NCI-H2029 (cell line): ENCODE data around the gene FRYL.
"Not testable (repeated sequence)": the region's sequence is repeated elsewhere in the genome, so short reads cannot be mapped to it uniquely, and the experiment has no call there.

Experiments used
- DNase-seq: peaks from one replicate; lab custom pipeline; 2025; lab: John Stamatoyannopoulos, UW

FRYL gene

DNA sequence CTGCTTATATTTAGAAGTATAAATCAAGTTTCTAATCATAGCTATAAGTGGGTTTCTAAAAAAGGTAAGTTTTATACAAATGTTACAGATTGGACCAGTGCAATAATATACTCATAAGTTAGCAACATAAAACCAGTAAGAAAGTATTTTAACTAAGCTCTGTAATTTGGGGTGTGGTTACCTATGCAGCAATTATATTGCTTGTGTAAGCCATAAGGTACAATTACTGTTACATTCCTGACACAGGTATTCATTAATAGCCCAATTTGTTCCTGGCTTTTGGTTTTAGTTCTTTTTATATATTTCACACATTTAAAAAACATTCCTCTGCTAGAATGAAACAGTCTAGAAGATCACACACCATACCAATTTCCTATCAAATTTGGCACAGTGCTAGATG is 115.1 kb downstream of the FRYL start:
- DNase-seq, result no peak

DNA sequence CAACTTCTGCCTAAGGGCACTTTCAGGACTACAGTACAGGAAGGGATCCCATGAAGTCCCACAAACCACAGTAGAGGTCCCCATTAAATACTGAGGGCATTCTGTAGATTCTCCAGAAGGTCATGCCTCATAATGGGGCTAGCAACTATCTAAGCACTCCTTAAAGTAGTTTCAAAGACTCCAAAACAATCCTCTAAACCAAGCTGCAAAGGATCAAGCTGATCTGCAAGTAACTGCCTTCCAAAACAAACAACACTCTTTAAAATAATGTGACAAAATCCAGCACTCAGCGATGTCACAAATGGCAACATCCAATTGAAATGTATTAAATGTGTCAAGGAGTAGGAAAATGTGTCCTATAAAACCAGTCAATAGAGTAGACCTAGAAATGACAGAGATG is 118.7 kb downstream of the FRYL start:
- DNase-seq, result no peak

DNA sequence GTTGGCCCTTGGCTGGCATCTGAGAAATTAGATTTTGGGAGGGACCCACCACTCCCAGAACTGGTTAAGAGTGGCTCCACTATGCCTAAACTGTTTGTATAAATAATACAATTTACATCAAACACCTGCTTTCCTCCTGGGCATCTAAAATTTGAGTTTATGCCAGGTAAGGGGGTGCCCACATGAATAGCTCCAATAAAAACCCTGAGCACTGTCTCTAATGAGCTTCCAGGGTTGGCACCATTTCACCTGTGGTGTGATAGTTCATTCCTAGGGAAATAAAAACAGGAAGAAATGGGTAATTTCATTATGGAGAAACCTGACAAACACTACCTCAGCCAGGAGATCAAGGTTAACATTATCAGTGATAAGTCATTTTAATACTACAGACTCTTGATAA is 119.7 kb downstream of the FRYL start:
- peak; percentile 22 for DNase-seq

DNA sequence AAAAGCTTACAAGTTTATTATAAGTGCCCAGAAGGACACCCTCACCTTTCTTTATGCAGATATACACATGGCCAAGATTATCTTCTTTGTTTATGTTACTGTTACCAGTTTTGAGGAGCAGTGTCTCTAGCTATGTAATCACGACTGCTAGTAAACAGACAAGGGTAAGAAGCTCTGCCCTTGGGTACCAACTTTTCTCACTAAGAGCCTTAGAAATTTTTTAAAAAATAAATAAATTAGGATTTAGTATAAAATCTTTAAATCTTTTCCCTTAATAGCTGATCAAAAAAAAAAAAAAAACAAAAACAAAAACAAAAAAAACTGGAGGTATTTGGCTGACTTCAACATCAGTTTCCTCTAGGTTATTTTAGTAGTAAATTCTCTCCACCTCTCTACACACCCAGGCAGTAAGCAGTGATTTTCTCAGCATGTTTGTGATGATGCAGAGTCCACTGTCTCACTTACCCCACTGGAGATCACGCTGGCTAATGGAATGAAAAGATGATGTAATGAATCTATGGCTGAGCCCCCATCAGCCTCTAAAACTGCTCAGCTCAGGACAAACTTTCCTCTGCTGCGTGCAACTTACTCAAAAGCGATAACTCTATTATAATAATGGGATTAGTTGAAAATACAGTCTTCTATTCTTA is 125.9 kb downstream of the FRYL start:
- DNase-seq, result no peak

DNA sequence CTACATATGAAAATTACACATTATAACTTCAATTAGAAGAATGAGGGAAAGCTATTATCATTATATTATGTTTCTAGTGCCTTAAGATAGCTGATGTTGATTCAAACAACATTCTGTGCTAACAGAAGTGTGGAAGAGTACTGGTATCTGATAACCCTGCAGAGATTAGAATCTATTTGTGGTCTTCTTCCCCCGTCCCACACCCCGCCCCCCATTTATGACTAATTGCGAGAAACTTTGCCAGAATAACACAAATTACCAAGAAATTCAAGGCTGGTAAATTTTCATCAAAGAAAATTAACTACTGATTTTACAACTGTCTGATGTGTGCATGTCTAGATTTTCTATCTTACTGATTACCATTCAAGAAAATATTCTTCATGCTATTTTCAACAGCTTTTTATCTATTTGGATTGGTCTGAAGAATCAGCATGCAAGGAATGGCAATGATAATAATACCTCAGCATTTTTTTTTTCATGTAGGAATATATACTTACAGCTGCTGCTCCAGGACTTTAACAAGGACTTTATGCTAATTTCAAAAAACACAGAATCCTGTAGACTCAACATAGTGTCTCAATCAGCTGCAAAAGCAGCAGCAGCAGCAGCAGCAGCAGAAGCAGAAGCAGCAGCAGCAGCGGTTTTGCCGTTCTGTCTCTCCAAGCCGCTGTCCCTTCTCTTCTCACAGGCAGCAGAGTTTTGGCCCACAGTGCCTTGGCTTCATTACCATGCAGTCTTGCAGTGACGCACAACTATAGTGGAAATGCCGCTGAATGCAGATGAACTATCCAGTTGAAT is 126.7 kb downstream of the FRYL start:
- DNase-seq, result no peak

DNA sequence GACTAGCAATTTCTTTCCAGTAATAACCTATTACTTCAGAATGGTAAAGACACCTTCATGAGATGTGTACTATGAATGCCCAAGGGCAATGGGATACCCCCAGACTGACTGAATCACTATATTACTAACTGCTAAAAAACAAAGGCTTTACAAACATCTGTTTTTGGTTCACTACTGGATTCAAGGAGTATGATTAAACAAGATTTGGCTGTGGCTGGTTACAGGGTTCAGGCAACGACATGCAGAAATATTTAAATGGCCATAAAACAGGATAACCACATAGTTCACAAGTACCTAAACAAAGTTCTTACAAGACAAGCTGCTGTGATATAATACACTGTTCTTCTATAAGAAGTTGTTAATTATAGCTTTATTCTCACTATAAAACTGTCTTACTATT is 128.2 kb downstream of the FRYL start:
- DNase-seq, result no peak

DNA sequence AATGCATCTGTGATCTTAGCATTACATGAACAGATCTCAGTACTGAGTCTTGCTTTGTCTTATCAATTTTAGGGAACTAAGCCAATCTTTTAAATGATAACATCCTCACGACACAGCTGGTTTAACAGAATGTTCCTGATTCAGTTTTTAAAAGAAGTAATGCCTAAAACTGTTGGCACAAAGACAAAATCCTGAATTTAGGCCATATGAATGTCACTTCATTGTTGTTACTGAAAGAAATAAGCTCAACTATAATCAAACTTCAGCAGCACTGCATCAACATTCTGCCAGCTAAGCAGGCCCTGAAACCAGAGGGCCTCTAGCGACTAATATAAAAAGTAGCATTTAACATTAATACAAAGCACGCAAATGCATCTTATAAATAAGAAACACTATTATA is 130.6 kb downstream of the FRYL start:
- DNase-seq, result no peak

DNA sequence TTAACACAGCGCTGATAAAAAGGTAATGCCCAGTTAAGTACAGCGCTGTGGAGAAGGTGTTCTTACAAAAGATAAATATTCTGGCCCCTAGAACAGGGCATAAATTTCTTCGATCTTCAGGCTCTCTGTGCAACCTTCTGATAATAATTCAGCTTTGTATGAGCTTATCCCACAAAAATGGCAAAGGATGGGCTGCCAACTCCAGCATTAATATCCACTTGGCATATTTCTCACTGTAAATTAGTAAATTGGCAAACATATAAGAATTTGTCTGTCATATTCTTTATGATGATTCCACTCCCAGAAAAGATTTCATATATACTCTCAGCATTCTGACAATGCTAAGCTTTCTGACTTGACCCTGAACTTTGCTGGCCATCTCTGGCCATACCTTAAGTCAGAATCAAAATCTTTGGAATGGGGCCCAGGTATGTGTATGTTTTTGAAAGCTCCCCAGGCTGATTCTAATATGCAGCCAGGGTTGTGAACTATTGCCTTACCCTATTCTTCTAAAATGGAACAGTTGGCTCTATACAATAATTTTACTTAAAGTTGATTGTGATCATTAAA is 134.8 kb downstream of the FRYL start:
- no peak for DNase-seq

DNA sequence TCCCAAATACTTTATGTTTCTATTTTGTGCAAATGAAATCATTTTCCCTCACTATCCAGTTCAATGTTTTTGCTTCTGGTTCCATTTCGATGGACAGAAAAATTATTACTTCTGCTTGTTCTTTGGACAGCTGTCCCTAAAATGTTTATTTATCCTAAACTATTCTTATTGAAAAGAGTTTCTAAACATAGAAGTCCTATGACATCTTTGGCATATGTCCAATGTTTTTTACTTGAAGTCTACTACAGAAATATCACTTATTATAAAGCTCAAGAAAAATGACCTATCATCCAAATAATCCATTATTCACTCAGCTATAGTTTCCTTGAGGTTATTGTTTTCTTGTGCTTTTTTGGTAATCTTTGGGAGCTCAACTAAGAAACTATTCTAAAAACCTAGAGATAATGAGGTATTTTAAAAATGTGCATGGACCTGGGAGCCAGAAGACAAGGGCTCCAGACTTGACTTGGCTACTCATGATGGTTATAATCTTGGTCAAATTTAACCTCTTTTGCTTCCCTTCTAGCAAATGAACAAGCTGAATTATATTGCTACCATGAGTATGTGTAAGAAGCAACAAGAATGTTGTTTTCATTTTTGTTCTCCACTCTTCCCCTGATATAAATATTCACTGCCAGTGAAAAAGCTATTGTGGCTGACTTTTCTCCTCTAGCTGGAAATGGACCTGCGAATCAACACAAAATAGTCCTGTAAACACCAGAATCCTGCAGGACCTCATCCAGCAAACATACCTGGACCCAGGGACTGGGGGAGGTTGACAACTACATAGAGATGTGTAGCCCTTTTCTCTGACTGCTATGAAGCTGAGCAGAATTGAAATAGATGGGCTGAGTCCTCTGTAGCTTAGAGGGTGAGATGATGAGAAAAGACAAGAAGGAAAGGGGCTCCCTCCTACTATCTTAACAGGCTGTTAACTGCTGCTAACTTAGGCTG is 137.4 kb downstream of the FRYL start:
- no peak for DNase-seq

DNA sequence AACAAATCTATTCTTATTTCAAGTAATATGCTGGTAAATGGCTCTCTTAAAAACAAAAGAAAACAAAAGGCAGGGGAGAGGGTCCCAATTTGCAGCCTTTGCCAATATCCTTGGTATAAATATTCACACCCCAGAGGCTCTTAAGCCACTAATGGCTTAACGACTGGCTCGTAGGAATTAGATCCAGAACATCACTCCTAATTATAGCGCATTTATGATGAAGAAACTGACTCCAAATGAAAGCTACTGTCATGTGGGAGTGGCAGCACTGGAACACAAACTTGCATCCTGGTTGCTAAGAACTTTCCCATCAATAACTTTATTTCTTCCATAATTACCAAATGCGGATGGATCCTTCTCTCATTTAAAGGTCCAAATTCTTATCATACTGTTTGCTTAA is 138.7 kb downstream of the FRYL start:
- DNase-seq, result no peak

DNA sequence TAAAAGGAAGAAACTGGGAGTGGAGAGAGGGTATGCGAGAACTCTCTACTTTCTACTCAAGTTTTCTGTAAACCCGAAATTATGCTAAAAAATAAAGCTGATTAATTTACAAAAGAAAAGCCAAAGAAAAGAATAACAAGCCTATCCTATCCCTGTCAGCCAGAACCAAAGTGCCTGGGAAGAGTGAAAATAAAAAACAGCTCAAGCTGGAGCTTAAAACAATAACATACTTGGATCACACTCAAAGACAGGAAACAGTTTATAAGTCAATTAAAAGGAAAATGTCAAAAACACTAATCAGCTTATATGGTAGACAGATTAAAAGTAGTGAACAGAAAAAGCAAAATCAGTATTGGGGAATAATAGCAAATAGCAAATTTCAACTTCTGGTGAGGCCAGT is 139.4 kb downstream of the FRYL start:
- DNase-seq, result no peak

DNA sequence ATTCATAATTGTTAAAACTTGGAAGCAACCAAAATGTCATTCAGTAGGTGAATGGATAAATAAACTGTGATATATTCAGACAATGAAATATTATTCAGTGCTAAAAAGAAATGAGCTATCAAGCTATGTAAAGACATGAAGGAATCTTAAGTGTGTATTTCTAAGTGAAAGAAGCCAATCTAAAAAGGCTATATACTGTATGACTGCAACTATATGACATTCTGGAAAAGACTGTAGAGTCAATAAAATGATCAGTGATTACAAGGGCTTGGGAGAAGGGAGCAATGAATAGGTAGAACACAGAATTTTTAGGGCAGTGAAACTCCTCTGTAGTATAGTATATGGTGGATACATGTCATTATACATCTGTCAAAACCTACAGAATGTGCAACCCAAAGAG is 139.9 kb downstream of the FRYL start:
- DNase-seq, result no peak

DNA sequence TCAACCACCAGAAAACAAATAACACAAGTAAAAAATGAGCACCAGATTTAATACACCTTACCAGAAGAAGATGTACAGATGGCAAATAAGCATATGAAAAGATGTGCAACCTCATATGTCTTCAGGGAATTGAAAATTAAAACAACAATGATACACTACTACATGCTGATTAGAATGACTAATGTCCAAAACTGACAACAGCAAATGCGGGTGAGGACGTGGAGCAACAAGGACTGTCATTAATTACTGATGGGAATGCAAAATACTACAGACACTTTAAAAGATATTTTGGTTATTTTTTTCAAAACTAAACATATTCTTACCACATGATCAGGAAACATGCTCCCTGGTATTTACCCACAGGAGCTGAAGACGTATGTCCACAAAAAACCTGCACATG is 140.3 kb downstream of the FRYL start:
- no peak for DNase-seq

DNA sequence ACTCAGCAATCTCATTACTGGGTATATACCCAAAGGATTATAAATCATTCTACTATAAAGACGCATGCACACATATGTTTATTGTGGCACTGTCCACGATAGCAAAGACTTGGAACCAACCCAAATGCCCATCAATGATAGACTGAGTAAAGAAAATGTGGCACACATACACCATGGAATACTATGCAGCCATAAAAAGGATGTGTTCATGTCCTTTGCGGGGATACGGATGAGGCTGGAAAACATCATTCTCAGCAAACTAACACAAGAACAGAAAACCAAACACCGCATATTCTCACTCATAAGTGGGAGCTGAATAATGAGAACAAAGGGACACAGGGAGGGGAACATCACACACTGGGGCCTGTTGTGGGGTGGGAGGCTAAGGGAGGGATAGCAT is 141.5 kb downstream of the FRYL start:
- not testable (repeated sequence) for DNase-seq

DNA sequence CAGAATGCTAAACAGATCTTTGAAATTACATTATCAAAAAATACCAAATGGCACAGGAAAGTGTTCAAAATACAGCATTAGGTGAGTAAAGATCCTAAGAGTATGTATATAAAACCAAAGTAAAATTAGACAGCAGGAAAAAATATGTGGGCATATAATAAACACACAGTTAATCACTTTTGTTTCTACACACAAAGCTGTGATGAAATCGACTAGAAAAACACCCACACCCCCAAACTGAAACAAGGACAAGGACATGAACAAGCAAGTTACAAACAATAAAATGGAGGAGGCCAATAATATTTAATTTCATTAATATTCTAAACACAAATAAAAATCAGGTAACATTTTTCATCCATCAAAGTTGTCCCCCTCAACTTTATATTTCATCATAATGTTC is 143.2 kb downstream of the FRYL start:
- no peak for DNase-seq

DNA sequence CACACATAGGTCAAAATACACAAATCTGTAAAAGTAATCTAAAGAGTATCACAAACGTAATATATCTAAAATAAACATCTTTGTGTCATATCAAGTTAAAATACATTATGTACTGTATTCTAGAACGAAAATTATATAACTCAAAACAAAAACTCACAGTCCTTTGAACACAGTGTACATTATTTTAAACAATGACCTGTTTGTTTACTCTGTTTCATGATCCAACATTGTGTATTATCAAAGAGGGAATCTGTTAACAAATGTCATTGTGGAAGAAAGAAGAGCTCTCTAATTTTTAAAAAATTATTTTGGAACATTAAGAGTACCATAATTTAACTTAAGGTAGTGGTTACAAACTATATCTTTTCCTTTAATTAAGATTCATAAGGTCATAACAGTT is 144.1 kb downstream of the FRYL start:
- DNase-seq, result no peak

DNA sequence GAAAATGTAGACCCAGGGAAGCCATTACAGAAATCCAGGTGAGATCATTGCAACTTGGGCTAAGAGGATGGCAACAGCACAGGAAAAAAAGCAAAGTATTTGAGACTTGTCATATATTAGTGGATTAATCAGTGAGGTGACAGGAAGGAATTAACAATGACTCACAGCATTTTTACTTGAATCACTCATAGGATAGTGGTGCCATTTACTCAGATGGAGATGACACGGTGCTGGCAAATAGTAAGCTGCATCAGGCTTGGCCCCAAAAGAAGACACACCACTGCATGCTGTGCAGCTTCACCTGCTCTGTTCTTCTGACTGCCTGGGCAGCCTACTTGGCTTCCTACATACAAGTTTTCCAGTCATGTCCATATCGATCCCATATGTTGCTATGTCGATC is 144.8 kb downstream of the FRYL start:
- no peak for DNase-seq

DNA sequence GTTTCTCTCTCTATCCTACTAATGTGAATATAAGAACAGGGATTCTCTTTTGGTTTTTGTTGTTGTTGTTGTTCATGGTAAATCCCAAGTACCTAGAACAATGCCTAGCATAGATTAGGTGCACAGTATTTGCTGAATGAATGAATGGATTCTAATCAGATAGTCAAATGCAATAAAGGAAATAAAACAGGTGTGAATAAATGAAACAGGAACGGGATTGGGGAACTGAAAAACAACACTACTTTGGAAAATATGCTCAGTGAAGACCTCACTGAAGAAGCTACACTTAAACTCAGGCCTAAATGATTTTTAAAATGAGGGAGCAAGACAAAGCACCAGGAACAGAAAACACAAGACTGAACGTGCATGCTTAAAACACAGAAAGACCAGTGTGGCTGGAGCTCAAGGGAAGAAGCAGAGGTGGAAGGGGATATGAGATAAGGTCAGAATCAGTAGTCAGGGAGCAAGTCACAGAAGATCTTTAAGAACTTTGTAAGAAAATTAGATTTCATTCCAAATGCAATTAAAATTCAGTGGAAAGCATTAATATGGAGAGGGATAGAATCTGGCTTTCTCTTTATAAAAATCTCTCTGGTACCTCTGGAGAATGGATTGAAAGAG is 145.3 kb downstream of the FRYL start:
- DNase-seq, result no peak

DNA sequence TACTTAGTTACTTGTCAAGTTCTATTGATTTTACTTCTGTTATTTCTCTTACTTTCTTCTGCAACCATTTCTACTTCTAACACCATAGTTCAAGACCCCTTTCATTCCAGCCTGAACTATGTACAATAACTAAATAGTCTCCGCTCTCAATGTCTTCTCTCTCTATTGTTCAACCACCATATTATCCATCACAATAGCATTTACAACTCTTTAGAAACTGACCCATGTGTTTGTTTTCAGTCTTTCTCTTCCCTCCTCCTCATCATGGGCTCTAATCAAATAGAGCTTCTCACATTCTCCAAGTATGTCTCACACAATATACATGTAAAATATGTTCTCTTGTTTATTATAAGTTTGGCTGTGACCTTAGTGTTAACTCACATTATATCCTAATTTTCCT is 146.4 kb downstream of the FRYL start:
- DNase-seq, result no peak

DNA sequence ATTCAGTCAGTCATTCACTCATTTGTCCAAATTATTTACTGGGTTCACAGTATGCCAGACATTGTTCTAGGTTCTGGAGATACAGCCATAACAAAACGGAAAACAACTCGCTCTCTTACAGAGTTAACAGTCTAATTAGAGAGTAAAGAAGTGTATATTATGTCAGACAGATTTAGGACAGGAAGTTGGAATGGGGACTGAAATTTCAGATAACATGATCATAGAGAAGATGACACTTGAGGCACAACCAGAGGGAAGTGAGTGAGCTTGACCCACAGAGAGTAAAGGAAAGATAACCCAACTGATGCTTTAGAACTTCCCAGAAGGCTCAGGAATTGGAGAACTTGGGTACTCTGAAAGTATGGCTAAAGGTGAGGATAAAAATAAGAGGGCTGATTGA is 150.6 kb downstream of the FRYL start:
- no peak for DNase-seq

DNA sequence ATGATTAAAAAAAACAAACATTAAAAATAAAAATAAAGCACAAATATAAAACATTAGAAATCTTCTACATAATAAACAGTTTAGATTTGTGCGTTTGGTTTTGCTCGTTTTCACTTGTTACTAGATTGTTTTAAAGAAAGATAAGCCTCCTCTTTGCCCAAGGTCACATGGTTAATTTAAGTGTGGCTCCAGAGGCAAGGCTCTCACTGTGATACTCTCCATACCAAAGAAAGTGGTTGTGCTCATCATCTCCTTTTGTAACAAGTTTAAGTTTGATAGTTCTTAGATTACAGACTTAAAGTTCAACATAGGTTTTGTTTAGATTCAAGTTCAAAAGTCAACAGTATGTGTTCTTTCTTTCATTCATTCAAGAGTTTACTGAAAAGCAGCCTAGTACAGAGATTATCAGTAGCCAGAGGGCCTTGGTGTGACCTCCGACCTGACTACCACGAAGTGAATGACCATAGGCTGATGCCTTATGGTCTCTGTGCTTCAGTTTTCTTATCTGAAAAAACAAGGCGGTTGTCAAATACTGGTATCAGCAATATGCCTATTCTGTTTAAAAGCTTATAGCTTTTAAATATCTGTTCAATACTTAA is 156.8 kb downstream of the FRYL start:
- DNase-seq, result no peak

DNA sequence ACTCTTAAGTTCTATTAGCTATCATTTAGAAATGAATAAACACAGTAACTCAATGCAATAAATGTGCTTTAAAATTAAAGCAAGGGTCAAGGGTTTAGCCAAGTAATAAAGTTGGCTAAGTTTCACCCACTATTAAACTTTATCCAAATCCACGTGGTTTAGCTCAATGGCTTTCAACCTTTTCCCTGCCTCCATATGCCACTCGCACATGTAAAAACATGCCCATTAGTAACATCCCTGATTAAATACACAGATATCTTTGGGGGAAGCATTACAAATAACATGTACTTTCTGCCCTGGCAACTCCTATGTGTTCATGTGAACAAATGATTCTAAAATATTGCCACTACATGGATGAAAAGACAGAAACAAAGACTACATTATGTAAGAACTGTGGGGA is 159.2 kb downstream of the FRYL start:
- no peak for DNase-seq
